PC-3 (cell line): ENCODE data around the gene PRR14. TPM values are rescaled to one million over a fixed set of nuclear protein-coding genes. Genes with fewer than 3 reads are reported as not detected.

Experiments
- ATAC-seq: fragments of 200-7000 bp; cut with Tn5 transposase; 2 replicates; pipeline ENCODE4 v1.9.1; 2020; ENCODE audit warnings: mild to moderate bottlenecking, moderate library complexity
- BruUV-seq: library from RNA; stranded (reverse); fragments of 400-500 nt; replicated peaks from 2 replicates; lab custom pipeline; 2021; lab: Mats Ljungman, UMichigan
- CTCF ChIA-PET: fragments of 300-600 bp; sonication (Branson Sonifier 250); formaldehyde crosslinking; loops from one replicate; lab custom pipeline; 2022; ENCODE audit warnings: antibody characterized with exemption; lab: Charles Lee
- POLR2A ChIA-PET: fragments of 300-600 bp; sonication (Branson Sonifier 250); formaldehyde crosslinking; loops from one replicate; lab custom pipeline; 2022; ENCODE audit warnings: antibody characterized with exemption; ENCODE audit not compliant: unreplicated experiment; lab: Charles Lee
- DNase-seq: peaks from one replicate; pipeline ENCODE4 v3.0.0-alpha.2; 2015
- H2AFZ ChIP-seq: fragments of 300-600 bp; sonication (generic); 2 replicates; pipeline ENCODE4 v1.6.0; 2016; ENCODE audit warnings: antibody characterized with exemption, low read length
- H3F3A ChIP-seq: fragments of 300-600 bp; sonication (generic); one replicate; pipeline ENCODE4 v1.6.0; 2017; ENCODE audit warnings: antibody characterized with exemption, low read length, control low read depth, mild to moderate bottlenecking; ENCODE audit not compliant: unreplicated experiment
- H3K27ac ChIP-seq: fragments of 300-600 bp; sonication (generic); 2 replicates; pipeline ENCODE4 v1.5.1; 2016; ENCODE audit warnings: mild to moderate bottlenecking, low read length
- H3K27me3 ChIP-seq: fragments of 300-600 bp; sonication (generic); 2 replicates; pipeline ENCODE4 v1.6.1; 2016; ENCODE audit warnings: low read length, mixed read lengths
- H3K36me3 ChIP-seq: fragments of 300-600 bp; sonication (generic); 2 replicates; pipeline ENCODE4 v1.6.1; 2016; ENCODE audit warnings: low read depth, mixed run types, low read length, mixed read lengths
- H3K4me1 ChIP-seq: fragments of 300-600 bp; sonication (generic); 2 replicates; pipeline ENCODE4 v1.5.1; 2016; ENCODE audit warnings: low read length; ENCODE audit not compliant: insufficient read depth
- H3K4me2 ChIP-seq: fragments of 300-600 bp; sonication (generic); 2 replicates; pipeline ENCODE4 v1.6.0; 2016; ENCODE audit warnings: low read length
- H3K4me3 ChIP-seq: fragments of 300-600 bp; sonication (generic); 2 replicates; pipeline ENCODE4 v1.5.1; 2016; ENCODE audit warnings: mild to moderate bottlenecking, low read length, mixed read lengths
- H3K79me2 ChIP-seq: fragments of 300-600 bp; sonication (generic); 2 replicates; pipeline ENCODE4 v1.6.1; 2017; ENCODE audit warnings: low read length, mixed read lengths
- H3K9ac ChIP-seq: fragments of 300-600 bp; sonication (generic); 2 replicates; pipeline ENCODE4 v1.6.0; 2016; ENCODE audit warnings: mild to moderate bottlenecking, low read length
- H3K9me2 ChIP-seq: fragments of 300-600 bp; sonication (generic); replicated peaks from 2 replicates; pipeline ENCODE4 v1.6.1; 2016; ENCODE audit warnings: mixed run types, low read length, mixed read lengths
- H3K9me3 ChIP-seq: fragments of 300-600 bp; sonication (generic); 2 replicates; pipeline ENCODE4 v1.6.1; 2016; ENCODE audit warnings: low read length, mixed read lengths
- H4K20me1 ChIP-seq: fragments of 300-600 bp; sonication (generic); 2 replicates; pipeline ENCODE4 v1.6.1; 2016; ENCODE audit warnings: low read length, mixed read lengths
- CTCF ChIP-seq: fragments of 300-600 bp; sonication (generic); conservative IDR thresholded peaks from 2 replicates; pipeline ENCODE4 v1.5.1; 2017; ENCODE audit warnings: antibody characterized with exemption, low read depth, mild to moderate bottlenecking, low read length
- EZH2 ChIP-seq: fragments of 300-600 bp; sonication (generic); IDR thresholded peaks from one replicate; pipeline ENCODE4 v1.6.1; 2017; ENCODE audit warnings: antibody characterized with exemption, mild to moderate bottlenecking, low read length; ENCODE audit not compliant: unreplicated experiment
- EZH2phosphoT487 ChIP-seq: fragments of 300-600 bp; sonication (generic); IDR thresholded peaks from 2 replicates; pipeline ENCODE4 v1.6.1; 2018; ENCODE audit warnings: mild to moderate bottlenecking, antibody characterized with exemption, low read length, borderline replicate concordance
- intact Hi-C: fragments of 100-400 bp; cut with micrococcal nuclease; formaldehyde crosslinking; loops from 2 replicates; pipeline ENCODE4 v1.9.0; 2023
- total RNA-seq: library from RNA; depleted of rRNA; stranded (reverse); fragments of >200 nt; gene quantifications from 2 replicates; pipeline ENCODE4 v1.2.3, GENCODE V29; 2014

The PRR14 gene
- total RNA-seq, 1 experiment from 2014 or later: 9.6 TPM

- no peaks in the 10 kb centered on the region for H3K27me3 ChIP-seq
- no peaks in the 10 kb centered on the region for H3K36me3 ChIP-seq
- intact Hi-C loops: loop anchor here (2.0 kb wide), 1 partner anchor 17 kb away; no protein-coding TSS in a partner anchor
- ATAC-seq (peak; percentile 78), DNase-seq (peak; percentile 64)
- peak; percentile 62 for TF ChIP-seq CTCF
- TF ChIP-seq EZH2phosphoT487: no peak
- no peak for TF ChIP-seq EZH2
- 0 out of 2 replicates have a peak, but pooled peaks cover 4% of the 10 kb centered on the region for H3K4me1 ChIP-seq
- ChIA-PET POLR2A (no interaction called here), CTCF (interaction anchor here (0.6 to 0.9 kb wide), 3 partner anchors 34 to 222 kb away, joined by 3 to 13 read pairs (median 4); partner anchors contain the start of gene DCTPP1)
- H3K27ac ChIP-seq: no peak overlapping the region
- H3K79me2 ChIP-seq: peaks cover 11% of the 10 kb centered on the region; the same call in 1 of the 2 replicates
- peak overlapping the region; percentile 77 for H3K9ac ChIP-seq
- H2AFZ ChIP-seq: peak overlapping the region; percentile 97
- H3K4me3 ChIP-seq: peak overlapping the region; percentile 91
- BruUV-seq: TSS peak; percentile 62
- H3F3A ChIP-seq: no peaks in the 10 kb centered on the region
- peak overlapping the region; percentile 99 for H3K4me2 ChIP-seq
- H3K9me3 ChIP-seq: no peaks in the 10 kb centered on the region
- H4K20me1 ChIP-seq: no peaks in the 10 kb centered on the region
- no peaks in the 10 kb centered on the region for H3K9me2 ChIP-seq
Observed at GRCh38 chr16:30651124-30652004, 604 bp downstream of the PRR14 start.

- H3K4me2 ChIP-seq: peak overlapping the region; percentile 99
- H3K9me2 ChIP-seq: no peaks in the 10 kb centered on the region
- peak overlapping the region; percentile 97 for H2AFZ ChIP-seq
- H3K9me3 ChIP-seq: no peaks in the 10 kb centered on the region
- H4K20me1 ChIP-seq: no peaks in the 10 kb centered on the region
- H3K36me3 ChIP-seq: no peaks in the 10 kb centered on the region
- no peaks in the 10 kb centered on the region for H3K27me3 ChIP-seq
- DNase-seq (no peak), ATAC-seq (no peak)
- no TSS peak for BruUV-seq
- no peaks in the 10 kb centered on the region for H3F3A ChIP-seq
- peak overlapping the region; percentile 91 for H3K4me3 ChIP-seq
- H3K27ac ChIP-seq: no peak overlapping the region
- ChIA-PET POLR2A (no interaction called here), CTCF (interaction anchor here (0.6 kb wide), 1 partner anchor 118 kb away, joined by 3 read pairs; no protein-coding TSS in a partner anchor)
- intact Hi-C loops: no loop called here
- H3K9ac ChIP-seq: peak overlapping the region; percentile 77; the same call in 1 of the 2 replicates
- peaks cover 11% of the 10 kb centered on the region; the same call in 1 of the 2 replicates for H3K79me2 ChIP-seq
- no peak for TF ChIP-seq EZH2
- TF ChIP-seq CTCF: no peak
- no peak for TF ChIP-seq EZH2phosphoT487
- H3K4me1 ChIP-seq: peaks cover 8% of the 10 kb centered on the region
Observed at GRCh38 chr16:30652005-30652296, 1.2 kb downstream of the PRR14 start.

GRCh38 chr16:30652718-30653117 lies 2.0 kb downstream of the PRR14 start:
- Histone ChIP-seq H3F3A (no peaks in the 10 kb centered on the region), H3K9ac (no peak overlapping the region), H3K36me3 (no peaks in the 10 kb centered on the region), H2AFZ (no peak overlapping the region), H3K9me3 (no peaks in the 10 kb centered on the region), H3K27ac (no peak overlapping the region), H3K4me2 (no peak overlapping the region), H3K4me3 (no peak overlapping the region), H3K9me2 (no peaks in the 10 kb centered on the region), H4K20me1 (no peaks in the 10 kb centered on the region), H3K79me2 (peaks cover 11% of the 10 kb centered on the region; the same call in 1 of the 2 replicates), H3K27me3 (no peaks in the 10 kb centered on the region), H3K4me1 (peaks cover 15% of the 10 kb centered on the region)
- ChIA-PET CTCF (no interaction called here), POLR2A (no interaction called here)
- ATAC-seq (no peak), DNase-seq (no peak)
- BruUV-seq: no TSS peak
- no peak for TF ChIP-seq CTCF
- no peak for TF ChIP-seq EZH2phosphoT487
- TF ChIP-seq EZH2: no peak
- intact Hi-C loops: no loop called here
